ENCODE data around the gene PCDH9.

PCDH9 gene

GRCh38 chr13:67134417-67135129 lies 95.6 kb downstream of the PCDH9 start:
- no peak overlapping the region for H3K4me3 ChIP-seq (ENCODE audit: low read depth, low read length)
- no peak for DNase-seq (ENCODE audit: low read depth)
- TF ChIP-seq MAX (IDR thresholded peaks at IDR 0.05; ENCODE audit: low read depth, low read length), result no peak
- no peak for TF ChIP-seq POLR2A (IDR thresholded peaks at IDR 0.05; ENCODE audit: extremely low read depth, insufficient read length)
- TF ChIP-seq MYC (IDR thresholded peaks at IDR 0.05; ENCODE audit: low read depth, low read length), result no peak
- TF ChIP-seq, protein P1, sequence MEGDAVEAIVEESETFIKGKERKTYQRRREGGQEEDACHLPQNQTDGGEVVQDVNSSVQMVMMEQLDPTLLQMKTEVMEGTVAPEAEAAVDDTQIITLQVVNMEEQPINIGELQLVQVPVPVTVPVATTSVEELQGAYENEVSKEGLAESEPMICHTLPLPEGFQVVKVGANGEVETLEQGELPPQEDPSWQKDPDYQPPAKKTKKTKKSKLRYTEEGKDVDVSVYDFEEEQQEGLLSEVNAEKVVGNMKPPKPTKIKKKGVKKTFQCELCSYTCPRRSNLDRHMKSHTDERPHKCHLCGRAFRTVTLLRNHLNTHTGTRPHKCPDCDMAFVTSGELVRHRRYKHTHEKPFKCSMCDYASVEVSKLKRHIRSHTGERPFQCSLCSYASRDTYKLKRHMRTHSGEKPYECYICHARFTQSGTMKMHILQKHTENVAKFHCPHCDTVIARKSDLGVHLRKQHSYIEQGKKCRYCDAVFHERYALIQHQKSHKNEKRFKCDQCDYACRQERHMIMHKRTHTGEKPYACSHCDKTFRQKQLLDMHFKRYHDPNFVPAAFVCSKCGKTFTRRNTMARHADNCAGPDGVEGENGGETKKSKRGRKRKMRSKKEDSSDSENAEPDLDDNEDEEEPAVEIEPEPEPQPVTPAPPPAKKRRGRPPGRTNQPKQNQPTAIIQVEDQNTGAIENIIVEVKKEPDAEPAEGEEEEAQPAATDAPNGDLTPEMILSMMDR (IDR thresholded peaks at IDR 0.05; ENCODE audit: low read depth, low read length), result no peak

GRCh38 chr13:67133476-67133875 lies 96.7 kb downstream of the PCDH9 start:
- no peak for DNase-seq (ENCODE audit: low read depth)
- no peak overlapping the region for H3K4me3 ChIP-seq (ENCODE audit: low read depth, low read length)
- TF ChIP-seq POLR2A (IDR thresholded peaks at IDR 0.05; ENCODE audit: extremely low read depth, insufficient read length), result no peak
- TF ChIP-seq MYC (IDR thresholded peaks at IDR 0.05; ENCODE audit: low read depth, low read length), result no peak
- TF ChIP-seq, protein P1 (IDR thresholded peaks at IDR 0.05; ENCODE audit: low read depth, low read length), result no peak
- TF ChIP-seq MAX (IDR thresholded peaks at IDR 0.05; ENCODE audit: low read depth, low read length), result no peak

DNA sequence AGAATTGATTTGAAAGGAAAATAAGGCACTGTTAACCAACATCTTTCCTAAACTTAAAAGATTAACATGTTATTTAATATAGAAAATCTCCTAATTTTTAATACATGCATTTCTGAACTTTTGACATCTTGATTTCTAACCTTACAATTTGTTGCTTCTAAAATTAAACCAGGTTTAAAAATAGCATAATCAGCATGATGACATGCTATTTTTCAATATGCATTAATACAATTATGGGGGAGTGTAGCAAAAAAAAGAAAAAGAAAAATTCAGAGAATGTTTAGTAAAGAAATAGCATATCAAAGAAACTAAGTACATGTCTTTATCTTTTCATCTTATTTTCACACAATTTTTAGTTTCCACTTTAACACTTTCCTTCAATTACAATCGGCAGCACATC lies 98.7 kb downstream of the PCDH9 start:
- TF ChIP-seq POLR2A (IDR thresholded peaks at IDR 0.05; ENCODE audit: extremely low read depth, insufficient read length) (no peak), MAX (IDR thresholded peaks at IDR 0.05; ENCODE audit: low read depth, low read length) (no peak), MYC (IDR thresholded peaks at IDR 0.05; ENCODE audit: low read depth, low read length) (no peak)
- TF ChIP-seq, protein P1 (IDR thresholded peaks at IDR 0.05; ENCODE audit: low read depth, low read length), result no peak
- no peak for DNase-seq (ENCODE audit: low read depth)
- no peak overlapping the region for H3K4me3 ChIP-seq (ENCODE audit: low read depth, low read length)

- H3K4me3 ChIP-seq (ENCODE audit: low read depth, low read length), result no peak overlapping the region
- TF ChIP-seq MAX (IDR thresholded peaks at IDR 0.05; ENCODE audit: low read depth, low read length), result no peak
- TF ChIP-seq POLR2A (IDR thresholded peaks at IDR 0.05; ENCODE audit: extremely low read depth, insufficient read length), result no peak
- TF ChIP-seq, protein P1 (IDR thresholded peaks at IDR 0.05; ENCODE audit: low read depth, low read length), result no peak
- no peak for TF ChIP-seq MYC (IDR thresholded peaks at IDR 0.05; ENCODE audit: low read depth, low read length)
- DNase-seq (ENCODE audit: low read depth), result no peak
Measured at GRCh38 chr13:67130444-67130843, 99.7 kb downstream of the PCDH9 start.

DNA sequence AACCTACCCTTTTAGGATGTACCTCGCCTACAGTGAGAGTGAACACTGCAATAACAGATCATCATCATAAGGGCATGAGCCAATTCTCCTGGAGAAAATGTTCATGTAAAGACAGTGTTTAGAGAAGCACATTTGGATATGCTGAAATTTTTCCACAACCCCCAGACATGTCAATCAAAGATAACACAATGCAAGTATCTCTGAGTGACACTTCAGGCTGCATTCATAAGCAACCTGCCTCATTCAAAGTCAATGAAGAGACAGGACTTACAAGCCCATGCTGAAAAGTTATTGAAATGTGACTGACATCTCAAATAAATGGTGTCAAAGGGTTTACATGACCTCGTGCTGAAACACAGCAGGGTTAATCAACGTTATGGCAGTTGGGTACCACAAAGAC lies 102.0 kb downstream of the PCDH9 start:
- no peak for TF ChIP-seq POLR2A (IDR thresholded peaks at IDR 0.05; ENCODE audit: extremely low read depth, insufficient read length)
- no peak for TF ChIP-seq MYC (IDR thresholded peaks at IDR 0.05; ENCODE audit: low read depth, low read length)
- no peak for TF ChIP-seq MAX (IDR thresholded peaks at IDR 0.05; ENCODE audit: low read depth, low read length)
- TF ChIP-seq, protein P1 (IDR thresholded peaks at IDR 0.05; ENCODE audit: low read depth, low read length), result no peak
- no peak overlapping the region for H3K4me3 ChIP-seq (ENCODE audit: low read depth, low read length)
- no peak for DNase-seq (ENCODE audit: low read depth)
